Right cardiac atrium (tissue), 5 donors: Measurements from ENCODE around the gene IFT122. TPM values are rescaled to one million over a fixed set of nuclear protein-coding genes. Genes with fewer than 3 reads are reported as not detected.
A peak's percentile ranks its signal among the peaks of the same experiment; 100 is the strongest.

Experiments used
- ATAC-seq, 2 donors: fragments of 200-7000 bp; cut with Tn5 transposase; one replicate each; pipeline versions ENCODE4 v1.8.0 to v1.9.1; 2020; ENCODE audit warnings: moderate library complexity in 2 of 2, mild to moderate bottlenecking in 1 of 2
- DNase-seq, 3 donors: peaks; one replicate each; pipeline ENCODE4 v3.0.0-alpha.2; 2020
- H3K27ac ChIP-seq: one replicate; pipeline ENCODE4 v1.5.1; 2013; ENCODE audit warnings: mild to moderate bottlenecking, low read length, control low read depth, moderate library complexity
- H3K27me3 ChIP-seq: one replicate; pipeline ENCODE4 v1.6.1; 2013; ENCODE audit not compliant: control insufficient read depth, insufficient read depth
- H3K4me1 ChIP-seq: one replicate; pipeline ENCODE4 v1.6.1; 2013; ENCODE audit warnings: low read length; ENCODE audit not compliant: control insufficient read depth, insufficient read depth
- H3K4me3 ChIP-seq: one replicate; pipeline ENCODE4 v1.5.1; 2013; ENCODE audit warnings: low read length, control low read depth
- H3K9me3 ChIP-seq: one replicate; pipeline ENCODE4 v1.6.1; 2013; ENCODE audit warnings: low read length; ENCODE audit not compliant: control insufficient read depth
- whole genome bisulfite sequencing: extraction: QIAGEN DNeasy Blood & Tissue Kit; methylation state at CpG from one replicate; pipeline ENCODE4 v1.1.7; 2013; 5-methylcytosine and 5-hydroxymethylcytosine counted together
- intact Hi-C, 4 donors: fragments of 100-400 bp; cut with DNase I; formaldehyde crosslinking; loops; one replicate each; pipeline versions ENCODE4 v1.11.0 to v1.14.0; 2022 to 2023
- polyA plus RNA-seq: library from polyadenylated mRNA; stranded (reverse); fragments of 200-250 nt; gene quantifications from one replicate; pipeline ENCODE4 v1.2.3, GENCODE V29; 2013
- total RNA-seq, 4 donors: library from RNA; stranded (reverse); fragmentation: NEBNext Ultra II Directional; extraction: Animal tissue kit (Norgen Biotek cat#: 25700); gene quantifications; one replicate each; pipeline ENCODE4 v1.2.1, GENCODE V29; 2021
- donor health status: healthy with polysubstance abuse.
- donor health status: DM: no; HTN: yes; CAD: no.
- donor health status: DM: no; HTN: no; CAD: no.
- donor health status: DM: no; HTN: yes; CAD: no; lungs with severe emphysema.
- donor health status: DM: yes; HTN: yes; CAD: no.

The IFT122 gene
- total and polyA plus RNA-seq, 5 donors: 17.7 to 46.4 (median 35.7) TPM

DNA sequence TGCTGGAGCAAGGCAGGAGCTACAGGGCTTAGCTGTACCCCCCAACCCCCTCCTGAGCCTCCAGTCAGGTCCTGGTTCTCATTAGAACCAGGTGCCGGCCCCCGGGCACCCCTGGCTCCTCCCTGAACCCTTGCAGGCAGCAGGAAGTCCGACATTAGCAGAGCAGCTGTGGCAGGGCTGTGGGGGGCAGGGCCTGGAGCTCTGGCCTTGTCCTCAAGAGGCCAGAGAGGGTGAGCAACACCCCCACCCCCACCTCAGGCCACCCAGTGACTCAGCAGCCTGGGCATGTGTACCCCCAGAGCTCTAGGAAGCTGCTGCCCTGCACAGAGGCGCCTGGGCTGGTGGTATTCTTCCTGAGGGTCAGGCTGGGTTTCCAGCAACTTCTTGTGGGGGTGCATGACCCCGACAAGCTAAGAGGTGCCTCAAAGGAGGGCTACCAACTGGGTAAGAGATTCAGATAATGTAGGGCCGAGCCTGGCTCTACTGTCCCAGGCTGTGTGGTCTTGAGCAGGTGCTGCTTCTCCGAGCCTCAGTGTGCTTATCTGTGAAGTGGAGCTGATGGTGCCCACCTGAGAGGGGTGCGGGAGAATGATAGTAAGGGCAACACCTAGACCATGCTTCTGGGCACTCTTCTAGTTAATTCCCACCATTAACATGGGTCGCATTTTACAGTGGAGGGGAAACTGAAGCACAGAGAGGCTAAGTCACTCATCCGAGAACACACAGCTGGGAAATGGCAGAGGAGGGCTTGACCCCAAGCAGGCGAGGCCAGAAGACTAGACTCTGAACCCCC lies 118.9 kb downstream of the IFT122 start:
- Histone ChIP-seq H3K4me1 (peaks cover 23% of the 10 kb centered on the region), H3K9me3 (no peaks in the 10 kb centered on the region), H3K27ac (peak overlapping the region; percentile 16), H3K4me3 (no peak overlapping the region), H3K27me3 (no peaks in the 10 kb centered on the region)
- peak; percentile 42 to 72 (median 71) for DNase-seq
- WGBS: 79% methylated on average over 11 of the region's 11 CpGs
- intact Hi-C loops: loop anchor here in 3 of 4 donors (5.0 to 10.0 kb wide), 3 partner anchors 38 to 64 kb away; no protein-coding TSS in a partner anchor
- no peak for ATAC-seq

- DNase-seq (peak; percentile 26 to 53 (median 50)), ATAC-seq (no peak)
- H3K27me3 ChIP-seq: no peaks in the 10 kb centered on the region
- H3K4me3 ChIP-seq: no peak overlapping the region
- H3K9me3 ChIP-seq: no peaks in the 10 kb centered on the region
- WGBS: 83% methylated on average over 20 of the region's 20 CpGs
- peaks cover 22% of the 10 kb centered on the region for H3K4me1 ChIP-seq
- H3K27ac ChIP-seq: peak overlapping the region; percentile 29
- intact Hi-C loops: loop anchor here (5.0 to 10.0 kb wide), 3 partner anchors 38 to 65 kb away; no protein-coding TSS in a partner anchor
Measured at GRCh38 chr3:129559565-129560079, 119.6 kb downstream of the IFT122 start.

DNA sequence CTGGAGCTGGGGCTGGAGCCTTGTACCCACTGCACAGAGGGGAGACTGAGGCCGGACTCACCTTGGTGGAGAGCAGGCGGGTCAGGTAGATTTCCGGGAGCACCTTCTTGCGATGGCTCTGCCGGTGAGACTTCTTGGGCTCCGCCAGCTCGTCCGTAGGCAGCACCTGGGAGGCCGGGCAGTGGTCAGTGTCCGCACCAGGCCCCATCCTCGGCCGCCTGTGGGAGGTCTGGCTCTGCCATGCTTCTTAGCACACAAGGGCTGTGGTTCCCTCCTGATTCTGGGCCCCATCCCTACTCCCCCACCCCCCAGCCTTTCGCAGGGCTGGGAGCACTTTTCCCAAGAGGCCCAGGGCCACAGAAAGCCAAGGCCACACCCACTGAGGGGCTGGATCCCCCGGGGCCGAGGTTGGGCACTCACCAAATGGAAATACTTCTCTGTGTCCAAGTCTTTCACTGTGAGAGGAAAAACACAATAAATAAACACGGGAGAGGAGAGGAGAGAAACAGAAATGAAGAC lies 120.3 kb downstream of the IFT122 start:
- peak; percentile 74 to 90 (median 84) for DNase-seq
- peak overlapping the region; percentile 29 for H3K27ac ChIP-seq
- H3K4me3 ChIP-seq: no peak overlapping the region
- peaks cover 18% of the 10 kb centered on the region for H3K4me1 ChIP-seq
- intact Hi-C loops: loop anchor here in 1 of 4 donors (5.0 kb wide), 1 partner anchor 37 kb away; no protein-coding TSS in a partner anchor
- ATAC-seq: peak; percentile 4 to 18
- H3K27me3 ChIP-seq: no peaks in the 10 kb centered on the region
- 62% methylated on average over 16 of the region's 16 CpGs for WGBS
- H3K9me3 ChIP-seq: no peaks in the 10 kb centered on the region

- no peak overlapping the region for H3K4me3 ChIP-seq
- peak overlapping the region; percentile 79 for H3K27ac ChIP-seq
- ATAC-seq (peak; percentile 84 to 87), DNase-seq (peak; percentile 93 to 97 (median 97))
- no peaks in the 10 kb centered on the region for H3K9me3 ChIP-seq
- no peaks in the 10 kb centered on the region for H3K27me3 ChIP-seq
- peaks cover 16% of the 10 kb centered on the region for H3K4me1 ChIP-seq
- intact Hi-C loops: loop anchor here in 1 of 4 donors (5.0 kb wide), 1 partner anchor 36 kb away; no protein-coding TSS in a partner anchor
- 20% methylated on average over 18 of the region's 18 CpGs for WGBS
Measured at GRCh38 chr3:129560911-129561594, 121.0 kb downstream of the IFT122 start.

GRCh38 chr3:129561619-129562248 lies 121.7 kb downstream of the IFT122 start:
- intact Hi-C loops: loop anchor here in 1 of 4 donors (5.0 kb wide), 1 partner anchor 36 kb away; no protein-coding TSS in a partner anchor
- Histone ChIP-seq H3K4me3 (no peak overlapping the region), H3K4me1 (peaks cover 16% of the 10 kb centered on the region), H3K9me3 (no peaks in the 10 kb centered on the region), H3K27ac (peak overlapping the region; percentile 72), H3K27me3 (no peaks in the 10 kb centered on the region)
- WGBS: 71% methylated on average over 18 of the region's 18 CpGs
- DNase-seq (peak in 1 of 3 donors; percentile 34), ATAC-seq (no peak)

GRCh38 chr3:129562803-129563202 lies 122.8 kb downstream of the IFT122 start:
- intact Hi-C loops: loop anchor here in 1 of 4 donors (5.0 kb wide), 1 partner anchor 34 kb away; no protein-coding TSS in a partner anchor

GRCh38 chr3:129563332-129563731 lies 123.3 kb downstream of the IFT122 start:
- intact Hi-C loops: loop anchor here in 1 of 4 donors (5.0 kb wide), 1 partner anchor 34 kb away; no protein-coding TSS in a partner anchor
- Histone ChIP-seq H3K27ac (no peak overlapping the region), H3K4me1 (peaks cover 8% of the 10 kb centered on the region), H3K27me3 (no peaks in the 10 kb centered on the region), H3K4me3 (no peak overlapping the region), H3K9me3 (no peaks in the 10 kb centered on the region)
- peak in 2 of 3 donors; percentile 48 to 49 for DNase-seq
- no peak for ATAC-seq
- 88% methylated on average over 12 of the region's 12 CpGs for WGBS

More at GRCh38 chr3:129562803-129563202, 122.8 kb downstream of the IFT122 start:
- 84% methylated on average over 19 of the region's 19 CpGs for WGBS
- Histone ChIP-seq H3K9me3 (no peaks in the 10 kb centered on the region), H3K27ac (no peak overlapping the region), H3K4me3 (no peak overlapping the region), H3K27me3 (no peaks in the 10 kb centered on the region), H3K4me1 (peaks cover 12% of the 10 kb centered on the region)
- DNase-seq (peak in 2 of 3 donors; percentile 46 to 55), ATAC-seq (no peak)

DNA sequence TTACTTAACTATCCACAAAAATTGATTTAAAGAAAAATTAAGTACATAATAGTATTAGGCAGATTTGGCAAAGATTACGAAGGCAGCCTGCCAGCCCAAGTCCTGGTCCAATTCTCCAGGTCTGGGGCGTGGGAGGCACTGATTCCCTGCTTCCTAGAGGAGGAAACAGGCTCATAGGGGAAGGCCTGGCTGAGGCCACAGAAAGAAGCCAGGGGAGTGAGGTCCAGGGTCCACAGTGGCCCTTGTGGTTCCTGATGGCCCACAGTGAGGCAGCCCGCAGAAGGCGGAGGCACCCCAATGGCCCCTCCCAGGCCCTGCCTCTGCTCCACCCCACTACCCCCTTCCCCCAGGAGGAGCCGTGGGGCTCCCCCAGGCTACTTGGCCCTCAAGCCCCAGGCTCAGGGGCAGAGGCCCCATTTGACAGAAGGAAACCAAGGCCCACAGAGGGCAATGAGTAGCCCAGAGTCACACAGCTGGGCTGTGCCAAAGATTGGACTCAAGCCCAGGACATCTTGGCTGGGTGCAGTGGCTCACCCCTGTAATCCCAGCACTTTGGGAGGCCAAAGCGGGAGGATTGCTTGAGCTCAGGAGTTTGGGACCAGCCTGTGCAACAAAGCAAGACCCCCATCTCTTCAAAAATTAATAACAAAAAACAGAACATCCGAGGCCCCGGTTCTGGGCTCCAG lies 124.0 kb downstream of the IFT122 start:
- peak overlapping the region; percentile 20 for H3K27ac ChIP-seq
- H3K9me3 ChIP-seq: no peaks in the 10 kb centered on the region
- no peak overlapping the region for H3K4me3 ChIP-seq

DNA sequence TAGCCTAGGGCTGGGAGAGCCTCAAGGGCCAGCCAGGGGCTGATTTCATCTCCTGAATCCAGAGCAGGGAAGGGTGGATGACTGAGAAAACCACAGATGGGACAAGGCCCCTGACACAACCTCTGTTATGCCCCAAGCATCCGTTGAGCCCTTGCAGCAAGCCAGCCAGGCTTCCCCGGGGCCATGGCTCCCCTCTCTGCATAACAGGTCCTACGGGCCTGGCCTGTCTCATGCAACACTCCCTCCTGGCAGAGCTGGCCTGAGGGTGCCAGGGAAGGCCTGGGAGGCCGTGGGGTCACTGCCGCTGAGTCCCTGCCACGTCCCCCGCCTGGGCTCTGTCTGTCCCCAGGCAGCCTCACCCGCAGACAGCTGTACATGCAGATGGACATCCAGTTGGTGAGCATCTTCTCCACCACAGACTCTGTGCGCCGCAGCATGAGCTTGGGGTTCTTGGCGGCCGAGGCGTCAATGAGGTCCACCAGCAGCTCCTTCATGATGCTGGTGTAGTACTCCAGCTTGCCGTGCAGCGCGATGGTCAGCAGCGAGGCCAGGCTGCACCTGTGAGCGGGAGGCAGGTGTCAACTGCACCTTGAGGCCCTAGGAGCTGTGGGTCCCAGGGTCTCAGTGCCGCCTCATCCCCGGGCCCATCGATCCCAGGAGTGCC lies 125.1 kb downstream of the IFT122 start:
- Histone ChIP-seq H3K27ac (no peak overlapping the region), H3K4me3 (no peak overlapping the region), H3K9me3 (no peaks in the 10 kb centered on the region), H3K27me3 (no peaks in the 10 kb centered on the region), H3K4me1 (no peaks in the 10 kb centered on the region)
- no peak for ATAC-seq
- 90% methylated on average over 21 of the region's 21 CpGs for WGBS
- DNase-seq: peak in 2 of 3 donors; percentile 47 to 48
- intact Hi-C loops: loop anchor here in 1 of 4 donors (5.0 kb wide), 1 partner anchor 32 kb away; no protein-coding TSS in a partner anchor

More for the DNA sequence above, 124.0 kb downstream of the IFT122 start:
- ATAC-seq (no peak), DNase-seq (peak in 2 of 3 donors; percentile 65 to 77)
- 54% methylated on average over 8 of the region's 8 CpGs for WGBS
- H3K4me1 ChIP-seq: peaks cover 2% of the 10 kb centered on the region
- H3K27me3 ChIP-seq: no peaks in the 10 kb centered on the region
- intact Hi-C loops: loop anchor here in 1 of 4 donors (5.0 kb wide), 1 partner anchor 33 kb away; no protein-coding TSS in a partner anchor
